NOMO-1 (cell line): ENCODE results near the gene ELFN2.
A peak's percentile ranks its signal among the peaks of the same experiment; 100 is the strongest.
"Not testable (repeated sequence)": the region's sequence is repeated elsewhere in the genome, so short reads cannot be mapped to it uniquely, and the experiment has no call there.

Source experiments
- DNase-seq, 2 experiments: peaks; one replicate each; lab custom pipeline; 2025; ENCODE audit not compliant: unreplicated experiment in 2 of 2; lab: John Stamatoyannopoulos, UW

The ELFN2 gene

GRCh38 chr22:37413546-37413945, 13.7 kb downstream of the ELFN2 start:
- no peak for DNase-seq

- DNase-seq, result no peak
Measured at GRCh38 chr22:37412495-37413250, 14.6 kb downstream of the ELFN2 start.

- no peak for DNase-seq
Measured at GRCh38 chr22:37411655-37412054, 15.6 kb downstream of the ELFN2 start.

- peak; percentile 62 to 64 for DNase-seq
Measured at GRCh38 chr22:37410174-37411055, 16.9 kb downstream of the ELFN2 start.

- DNase-seq, result no peak
Measured at GRCh38 chr22:37409459-37410050, 17.7 kb downstream of the ELFN2 start.

- DNase-seq, result no peak
Measured at GRCh38 chr22:37409031-37409430, 18.2 kb downstream of the ELFN2 start.

GRCh38 chr22:37407856-37408255, 19.4 kb downstream of the ELFN2 start:
- DNase-seq, result no peak

GRCh38 chr22:37406441-37407235, 20.6 kb downstream of the ELFN2 start:
- no peak for DNase-seq

GRCh38 chr22:37404091-37404490, 23.2 kb downstream of the ELFN2 start:
- no peak for DNase-seq

- DNase-seq, result no peak
Measured at GRCh38 chr22:37403267-37403960, 23.9 kb downstream of the ELFN2 start.

- no peak for DNase-seq
Measured at GRCh38 chr22:37402184-37402506, 25.1 kb downstream of the ELFN2 start.

- no peak for DNase-seq
Measured at GRCh38 chr22:37401401-37402183, 25.7 kb downstream of the ELFN2 start.

- DNase-seq, result no peak
Measured at GRCh38 chr22:37400719-37401118, 26.6 kb downstream of the ELFN2 start.

GRCh38 chr22:37399457-37399856, 27.8 kb downstream of the ELFN2 start:
- DNase-seq, result not testable (repeated sequence)

- no peak for DNase-seq
Measured at GRCh38 chr22:37397226-37397625, 30.1 kb downstream of the ELFN2 start.

GRCh38 chr22:37396488-37397084, 30.7 kb downstream of the ELFN2 start:
- DNase-seq, result no peak

GRCh38 chr22:37394341-37394740, 32.9 kb downstream of the ELFN2 start:
- no peak for DNase-seq

GRCh38 chr22:37393746-37394145, 33.5 kb downstream of the ELFN2 start:
- DNase-seq, result no peak

- no peak for DNase-seq
Measured at GRCh38 chr22:37392721-37393328, 34.5 kb downstream of the ELFN2 start.
